Natural killer cell (primary cell): ENCODE data around the gene ZNF716. TPM values are rescaled to one million over a fixed set of nuclear protein-coding genes. Genes with fewer than 3 reads are reported as not detected.

Experiments
- ATAC-seq, 3 donors: fragments of 150-1000 bp in 2 of 3; fragments of 200-7000 bp in 1 of 3; cut with Tn5 transposase; 1 replicate in 1 of 3; 2 replicates in 2 of 3; pipeline ENCODE4 v1.10.0; 2021; ENCODE audit warnings: mild to moderate bottlenecking in 2 of 3, moderate library complexity in 2 of 3
- DNase-seq, 2 donors: peaks; one replicate each; pipeline versions ENCODE4 v3.0.0 to v3.0.0-alpha.2; 2013 to 2021; ENCODE audit warnings: mixed read lengths in 1 of 2
- H3K27ac ChIP-seq: one replicate; pipeline ENCODE4 v1.5.1; 2013; ENCODE audit warnings: mild to moderate bottlenecking, low read length
- H3K27me3 ChIP-seq: one replicate; pipeline ENCODE4 v1.6.1; 2013; ENCODE audit warnings: low read length; ENCODE audit not compliant: control insufficient read depth, insufficient read depth
- H3K36me3 ChIP-seq: one replicate; pipeline ENCODE4 v1.6.1; 2013; ENCODE audit warnings: low read length; ENCODE audit not compliant: control insufficient read depth, insufficient read depth
- H3K4me1 ChIP-seq: one replicate; pipeline ENCODE4 v1.6.1; 2013; ENCODE audit warnings: low read length; ENCODE audit not compliant: control insufficient read depth, insufficient read depth
- H3K4me3 ChIP-seq: one replicate; pipeline ENCODE4 v1.5.1; 2013; ENCODE audit warnings: low read length
- H3K9me3 ChIP-seq: one replicate; pipeline ENCODE4 v1.6.1; 2013; ENCODE audit warnings: low read length; ENCODE audit not compliant: control insufficient read depth, insufficient read depth
- H3K27ac Mint-ChIP-seq, 2 donors: one replicate each; pipeline ENCODE4 v1.8.0; 2022; ENCODE audit warnings: mild to moderate bottlenecking in 2 of 2, mixed read lengths in 2 of 2, moderate library complexity in 1 of 2
- H3K27me3 Mint-ChIP-seq, 2 donors: one replicate each; pipeline ENCODE4 v1.8.0; 2022; ENCODE audit warnings: low read depth in 2 of 2, mixed read lengths in 2 of 2
- H3K36me3 Mint-ChIP-seq: one replicate; pipeline ENCODE4 v1.8.0; 2022; ENCODE audit warnings: mixed read lengths
- H3K4me1 Mint-ChIP-seq, 2 donors: one replicate each; pipeline ENCODE4 v1.8.0; 2022; ENCODE audit warnings: mixed read lengths in 2 of 2
- H3K4me3 Mint-ChIP-seq: one replicate; pipeline ENCODE4 v1.8.0; 2022; ENCODE audit warnings: mild to moderate bottlenecking, moderate library complexity, mixed read lengths
- H3K9me3 Mint-ChIP-seq, 2 donors: one replicate each; pipeline ENCODE4 v1.8.0; 2022; ENCODE audit warnings: mixed read lengths in 2 of 2
- WGBS: methylation state at CpG from one replicate; pipeline ENCODE4 v1.1.7; 2013; ENCODE audit warnings: missing lambda C conversion rate; ENCODE audit not compliant: insufficient coverage; 5-methylcytosine and 5-hydroxymethylcytosine counted together
- intact Hi-C: fragments of 100-400 bp; cut with micrococcal nuclease; formaldehyde crosslinking; loops from one replicate; pipeline ENCODE4 v1.14.2; 2022
- total RNA-seq, 4 donors: library from RNA; stranded (reverse); fragments of 120-200 nt in 1 of 4; gene quantifications; one replicate each; pipeline versions ENCODE4 v1.2.3 to v1.2.4, GENCODE V29; 2013 to 2022
- TF ChIP-seq, protein P1 (sequence below): fragments of 200-600 bp; IDR thresholded peaks from one replicate; pipeline ENCODE4 v1.8.0; 2022; ENCODE audit warnings: antibody characterized with exemption

ZNF716 gene
- total RNA-seq, 3 donors from 2014 or later (not counting 1 experiment from before 2014, with no cell fraction given), result not detected

DNA sequence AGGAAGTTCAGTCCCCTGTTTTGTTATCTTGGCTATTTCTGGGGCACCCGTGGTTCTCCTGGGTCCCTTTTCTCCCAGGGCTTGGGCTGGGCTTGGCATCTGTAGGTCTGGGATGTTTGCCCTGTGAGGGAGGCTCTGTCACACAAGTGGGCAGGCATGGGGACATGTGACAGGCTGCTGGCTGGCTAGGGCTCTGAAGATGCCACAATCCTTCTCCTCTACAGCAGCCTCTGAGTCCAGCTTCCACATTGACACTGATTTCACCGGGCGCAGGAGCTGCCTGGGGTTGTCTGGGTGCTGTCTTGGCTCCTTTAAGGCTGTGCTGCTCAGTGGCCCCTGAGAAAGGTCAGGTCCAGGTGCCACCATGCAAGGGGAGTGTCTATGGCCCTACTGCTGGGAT, 37.4 kb upstream of the ZNF716 start:
- peaks cover 13% of the 10 kb centered on the region for H3K36me3 Mint-ChIP-seq
- H3K27ac ChIP-seq, result no peak overlapping the region

DNA sequence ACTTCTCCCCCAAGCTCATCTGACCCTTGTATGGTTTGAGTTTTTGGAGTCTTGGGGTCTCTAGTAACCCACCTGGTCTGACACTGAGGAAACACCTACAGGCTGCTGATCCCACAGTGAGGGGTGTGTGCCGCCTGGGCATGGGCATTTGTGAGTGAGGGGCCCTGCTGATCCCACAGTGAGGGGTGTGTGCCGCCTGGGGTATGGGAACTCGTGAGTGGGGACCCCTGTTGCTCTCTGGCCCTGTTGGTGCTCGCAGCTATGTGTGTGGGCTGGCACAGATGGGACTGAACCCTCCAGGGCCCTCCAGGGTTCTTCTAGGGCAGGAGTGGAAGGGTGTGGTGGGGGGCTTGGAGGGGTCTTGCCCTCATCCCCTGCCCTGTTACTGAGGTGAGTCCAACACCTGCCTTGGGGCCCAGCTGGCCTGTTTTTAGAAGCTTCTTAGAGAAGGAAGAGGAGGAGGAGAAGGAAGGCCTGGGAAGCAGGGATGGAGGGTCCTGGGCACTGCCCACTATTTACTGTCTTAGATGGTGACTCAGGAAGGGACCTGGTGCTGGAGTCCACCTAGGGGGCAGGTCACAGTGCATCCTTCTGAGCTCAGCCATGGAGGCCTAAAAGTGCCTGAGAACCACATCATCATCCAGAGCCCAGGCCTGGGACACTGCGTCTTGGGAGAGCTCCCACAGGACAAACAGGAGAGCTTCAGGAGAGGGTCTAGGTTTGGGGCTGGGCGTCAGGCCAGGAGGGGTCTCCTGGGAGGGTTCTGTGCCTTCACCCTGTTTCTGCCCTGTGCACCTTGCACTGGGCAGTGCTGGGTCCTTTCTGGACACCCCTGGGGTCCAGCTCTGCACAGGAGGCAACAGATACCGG, 36.2 kb upstream of the ZNF716 start:
- H3K4me3 ChIP-seq, result no peak overlapping the region
- intact Hi-C loops, result no loop called here
- H3K4me3 Mint-ChIP-seq, result no peak overlapping the region
- H3K27me3 Mint-ChIP-seq, result no peaks in the 10 kb centered on the region
- no peaks in the 10 kb centered on the region for H3K4me1 ChIP-seq
- TF ChIP-seq, protein P1, sequence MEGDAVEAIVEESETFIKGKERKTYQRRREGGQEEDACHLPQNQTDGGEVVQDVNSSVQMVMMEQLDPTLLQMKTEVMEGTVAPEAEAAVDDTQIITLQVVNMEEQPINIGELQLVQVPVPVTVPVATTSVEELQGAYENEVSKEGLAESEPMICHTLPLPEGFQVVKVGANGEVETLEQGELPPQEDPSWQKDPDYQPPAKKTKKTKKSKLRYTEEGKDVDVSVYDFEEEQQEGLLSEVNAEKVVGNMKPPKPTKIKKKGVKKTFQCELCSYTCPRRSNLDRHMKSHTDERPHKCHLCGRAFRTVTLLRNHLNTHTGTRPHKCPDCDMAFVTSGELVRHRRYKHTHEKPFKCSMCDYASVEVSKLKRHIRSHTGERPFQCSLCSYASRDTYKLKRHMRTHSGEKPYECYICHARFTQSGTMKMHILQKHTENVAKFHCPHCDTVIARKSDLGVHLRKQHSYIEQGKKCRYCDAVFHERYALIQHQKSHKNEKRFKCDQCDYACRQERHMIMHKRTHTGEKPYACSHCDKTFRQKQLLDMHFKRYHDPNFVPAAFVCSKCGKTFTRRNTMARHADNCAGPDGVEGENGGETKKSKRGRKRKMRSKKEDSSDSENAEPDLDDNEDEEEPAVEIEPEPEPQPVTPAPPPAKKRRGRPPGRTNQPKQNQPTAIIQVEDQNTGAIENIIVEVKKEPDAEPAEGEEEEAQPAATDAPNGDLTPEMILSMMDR, result no peak
- WGBS, result 68% methylated on average over 7 of the region's 7 CpGs
- DNase-seq (no peak), ATAC-seq (peak in 1 of 3 donors; percentile 31)
- H3K9me3 Mint-ChIP-seq, result peaks cover 4% of the 10 kb centered on the region in 2 donors
- H3K36me3 ChIP-seq, result no peaks in the 10 kb centered on the region
- peaks cover 13% of the 10 kb centered on the region for H3K36me3 Mint-ChIP-seq
- no peaks in the 10 kb centered on the region for H3K4me1 Mint-ChIP-seq
- no peaks in the 10 kb centered on the region for H3K27me3 ChIP-seq
- peaks cover 13% of the 10 kb centered on the region for H3K9me3 ChIP-seq
- H3K27ac Mint-ChIP-seq, result no peak overlapping the region
- no peak overlapping the region for H3K27ac ChIP-seq

More for the DNA sequence above, 37.4 kb upstream of the ZNF716 start:
- Mint-ChIP-seq H3K4me3 (no peak overlapping the region), H3K4me1 (no peaks in the 10 kb centered on the region), H3K27ac (no peak overlapping the region), H3K9me3 (peaks cover 4% of the 10 kb centered on the region in 2 donors), H3K27me3 (no peaks in the 10 kb centered on the region)
- intact Hi-C loops, result no loop called here
- Histone ChIP-seq H3K36me3 (no peaks in the 10 kb centered on the region), H3K4me1 (no peaks in the 10 kb centered on the region), H3K9me3 (peaks cover 13% of the 10 kb centered on the region), H3K27me3 (no peaks in the 10 kb centered on the region), H3K4me3 (no peak overlapping the region)
- ATAC-seq (no peak), DNase-seq (no peak)
- WGBS, result 78% methylated on average over 3 of the region's 3 CpGs
- TF ChIP-seq, protein P1, result no peak

DNA sequence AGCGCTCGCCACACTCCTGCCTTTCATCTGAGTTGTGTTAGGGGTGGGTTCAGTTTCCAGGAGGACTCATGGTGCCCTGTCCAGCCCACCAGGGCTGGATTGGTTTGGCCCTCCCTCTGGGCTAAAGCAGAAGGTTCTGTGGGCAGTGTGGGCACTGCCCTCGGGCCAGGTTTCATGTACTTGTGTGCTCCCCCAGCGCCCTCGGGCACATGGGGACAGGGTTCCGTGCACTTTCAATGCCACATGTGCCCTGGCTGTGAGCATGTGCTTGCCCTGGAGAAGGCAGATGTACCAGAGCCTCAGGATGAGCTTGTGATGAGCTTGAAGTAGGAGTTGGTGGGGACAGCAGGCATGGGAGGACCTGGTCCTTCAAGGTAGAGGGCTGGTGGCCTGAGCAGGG, 35.6 kb upstream of the ZNF716 start:
- ATAC-seq (no peak), DNase-seq (no peak)
- TF ChIP-seq, protein P1, result no peak
- Histone ChIP-seq H3K36me3 (no peaks in the 10 kb centered on the region), H3K27me3 (no peaks in the 10 kb centered on the region), H3K27ac (no peak overlapping the region), H3K4me3 (no peak overlapping the region), H3K9me3 (peaks cover 13% of the 10 kb centered on the region), H3K4me1 (no peaks in the 10 kb centered on the region)
- H3K27me3 Mint-ChIP-seq, result no peaks in the 10 kb centered on the region
- H3K27ac Mint-ChIP-seq, result no peak overlapping the region
- H3K4me3 Mint-ChIP-seq, result no peak overlapping the region
- H3K9me3 Mint-ChIP-seq, result peaks cover under 1 to 2% of the 10 kb centered on the region in 2 donors
- H3K4me1 Mint-ChIP-seq, result no peaks in the 10 kb centered on the region
- peaks cover 10% of the 10 kb centered on the region for H3K36me3 Mint-ChIP-seq
- WGBS, result 88% methylated on average over 6 of the region's 6 CpGs
- intact Hi-C loops, result no loop called here
